Prostate gland (tissue), 2 donors: Measurements from ENCODE around the gene TPBGL.

ENCODE experiments used
- POLR2A ChIP-seq: fragments of 450-650 bp; IDR thresholded peaks from one replicate; pipeline ENCODE4 v1.6.1; 2016; ENCODE audit warnings: antibody characterized with exemption, mild to moderate bottlenecking
- POLR2AphosphoS5 ChIP-seq: sonication (generic); formaldehyde crosslinking; IDR thresholded peaks from one replicate; pipeline ENCODE4 v1.6.1; 2017; ENCODE audit warnings: antibody characterized with exemption
- TF ChIP-seq, protein P1 (sequence below), 4 experiments: fragments of 200-600 bp in 2 of 4; fragments of 450-650 bp in 2 of 4; sonication (generic) in 2 of 4; IDR thresholded peaks; 1 replicate in 3 of 4; 2 replicates in 1 of 4; pipeline ENCODE4 v1.5.1; 2016 to 2019; ENCODE audit warnings: antibody characterized with exemption in 4 of 4, mild to moderate bottlenecking in 2 of 4, moderate library complexity in 2 of 4

DNA sequence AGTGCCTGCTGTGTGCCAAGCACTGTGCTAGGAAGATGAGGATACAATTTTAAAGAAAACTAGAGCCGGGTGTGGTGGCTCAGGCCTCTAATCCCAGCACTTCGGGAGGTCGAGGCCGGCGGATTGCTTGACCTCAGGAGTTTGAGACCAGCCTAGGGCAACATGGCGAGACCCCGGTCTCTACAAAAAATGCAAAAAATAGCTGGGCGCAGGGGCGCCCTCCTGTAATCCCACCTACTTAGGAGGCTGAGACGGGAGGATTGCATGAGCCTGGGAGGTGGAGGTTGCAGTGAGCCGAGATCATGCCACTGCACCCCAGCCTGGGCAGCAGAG lies 8.3 kb downstream of the TPBGL start:
- TF ChIP-seq POLR2AphosphoS5: no peak
- TF ChIP-seq, protein P1, sequence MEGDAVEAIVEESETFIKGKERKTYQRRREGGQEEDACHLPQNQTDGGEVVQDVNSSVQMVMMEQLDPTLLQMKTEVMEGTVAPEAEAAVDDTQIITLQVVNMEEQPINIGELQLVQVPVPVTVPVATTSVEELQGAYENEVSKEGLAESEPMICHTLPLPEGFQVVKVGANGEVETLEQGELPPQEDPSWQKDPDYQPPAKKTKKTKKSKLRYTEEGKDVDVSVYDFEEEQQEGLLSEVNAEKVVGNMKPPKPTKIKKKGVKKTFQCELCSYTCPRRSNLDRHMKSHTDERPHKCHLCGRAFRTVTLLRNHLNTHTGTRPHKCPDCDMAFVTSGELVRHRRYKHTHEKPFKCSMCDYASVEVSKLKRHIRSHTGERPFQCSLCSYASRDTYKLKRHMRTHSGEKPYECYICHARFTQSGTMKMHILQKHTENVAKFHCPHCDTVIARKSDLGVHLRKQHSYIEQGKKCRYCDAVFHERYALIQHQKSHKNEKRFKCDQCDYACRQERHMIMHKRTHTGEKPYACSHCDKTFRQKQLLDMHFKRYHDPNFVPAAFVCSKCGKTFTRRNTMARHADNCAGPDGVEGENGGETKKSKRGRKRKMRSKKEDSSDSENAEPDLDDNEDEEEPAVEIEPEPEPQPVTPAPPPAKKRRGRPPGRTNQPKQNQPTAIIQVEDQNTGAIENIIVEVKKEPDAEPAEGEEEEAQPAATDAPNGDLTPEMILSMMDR (IDR thresholded peaks at IDR 0.05): no peak
- no peak for TF ChIP-seq POLR2A
